GM19395 (cell line): ENCODE data around the gene IL2.

Experiments
- ATAC-seq: cut with Tn5 transposase; IDR thresholded peaks from one replicate; pipeline ENCODE4 v1.9.1; 2021; ENCODE audit warnings: mild to moderate bottlenecking, moderate library complexity; ENCODE audit not compliant: unreplicated experiment

IL2 gene

DNA sequence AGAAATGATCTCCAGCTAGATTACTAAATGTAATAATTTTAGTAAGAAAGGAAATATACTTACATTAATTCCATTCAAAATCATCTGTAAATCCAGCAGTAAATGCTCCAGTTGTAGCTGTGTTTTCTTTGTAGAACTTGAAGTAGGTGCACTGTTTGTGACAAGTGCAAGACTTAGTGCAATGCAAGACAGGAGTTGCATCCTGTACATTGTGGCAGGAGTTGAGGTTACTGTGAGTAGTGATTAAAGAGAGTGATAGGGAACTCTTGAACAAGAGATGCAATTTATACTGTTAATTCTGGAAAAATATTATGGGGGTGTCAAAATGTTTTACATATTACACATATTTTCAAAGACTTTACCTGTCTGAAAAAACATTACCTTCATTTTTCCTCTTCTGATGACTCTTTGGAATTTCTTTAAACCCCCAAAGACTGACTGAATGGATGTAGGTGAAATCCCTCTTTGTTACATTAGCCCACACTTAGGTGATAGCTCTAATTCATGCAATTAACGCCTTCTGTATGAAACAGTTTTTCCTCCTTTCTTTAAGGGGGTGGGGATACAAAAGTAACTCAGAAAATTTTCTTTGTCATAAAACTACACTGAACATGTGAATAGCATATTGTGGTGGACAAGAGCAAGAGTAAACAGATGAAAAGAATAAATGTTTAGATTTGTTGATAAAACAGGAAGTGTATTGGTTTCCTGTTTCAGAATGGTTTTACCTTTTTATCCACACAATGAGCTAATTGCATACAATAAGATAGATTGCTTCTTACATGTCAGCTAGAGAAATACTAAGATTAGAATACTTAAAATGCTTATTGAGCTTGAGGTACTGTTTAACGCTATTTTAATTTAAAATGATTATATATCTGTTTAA is at the start of gene IL2:
IL2 (minus strand) TSS at position 495 of the 886 bp plus-strand sequence; CDS start at position 210, 285 bp downstream.
- no peak for ATAC-seq

DNA sequence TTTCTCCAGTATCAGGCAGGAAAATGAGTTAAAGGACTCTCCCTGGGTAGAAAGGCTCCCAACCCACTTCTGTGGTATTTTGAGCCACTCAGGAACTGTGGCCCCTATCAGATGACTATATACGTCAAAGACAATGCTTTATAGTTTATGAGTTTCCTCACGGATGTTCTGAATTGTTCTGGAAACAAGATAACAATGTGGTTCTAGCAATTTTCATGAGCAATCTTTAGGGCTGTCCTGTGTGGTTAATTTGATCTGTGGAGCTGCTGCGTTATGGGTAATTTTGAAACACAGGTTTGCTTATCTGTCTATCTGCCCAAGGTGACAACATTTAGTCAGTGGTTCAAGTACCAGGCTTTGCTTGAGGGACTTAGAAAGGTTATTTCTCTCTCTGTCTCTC is 46.7 kb upstream of the IL2 start:
- ATAC-seq: no peak

DNA sequence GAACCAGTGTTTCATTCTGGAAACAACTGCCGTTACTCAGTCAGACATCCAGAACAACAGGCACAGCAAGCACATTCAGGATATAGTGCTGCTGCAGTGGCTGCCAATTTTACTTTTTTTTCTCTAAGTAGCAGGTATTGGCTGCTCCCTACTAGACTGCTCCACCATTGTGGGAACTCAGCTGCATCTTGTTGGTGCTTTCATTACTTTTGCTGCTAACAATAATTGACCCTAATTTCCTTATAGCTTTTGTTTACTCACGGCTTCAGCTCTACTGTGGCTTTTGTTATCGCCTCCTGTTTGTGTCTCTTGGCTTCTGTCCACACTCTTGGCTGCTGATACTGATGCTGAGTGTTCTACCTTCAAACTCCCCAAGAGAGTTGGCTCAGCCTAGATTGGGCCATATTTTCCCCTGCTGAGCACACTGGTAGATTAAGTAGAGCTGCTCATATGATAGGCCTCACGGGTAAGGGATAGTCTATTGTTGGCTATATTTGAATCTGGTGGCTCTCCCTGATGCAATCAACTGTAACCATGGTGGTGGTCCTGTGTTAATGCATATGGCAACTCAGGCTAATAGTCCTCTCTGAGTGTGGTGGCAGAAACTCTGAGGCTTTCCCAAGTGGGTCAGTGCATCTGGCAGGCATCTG is 44.5 kb upstream of the IL2 start:
- ATAC-seq: no peak

DNA sequence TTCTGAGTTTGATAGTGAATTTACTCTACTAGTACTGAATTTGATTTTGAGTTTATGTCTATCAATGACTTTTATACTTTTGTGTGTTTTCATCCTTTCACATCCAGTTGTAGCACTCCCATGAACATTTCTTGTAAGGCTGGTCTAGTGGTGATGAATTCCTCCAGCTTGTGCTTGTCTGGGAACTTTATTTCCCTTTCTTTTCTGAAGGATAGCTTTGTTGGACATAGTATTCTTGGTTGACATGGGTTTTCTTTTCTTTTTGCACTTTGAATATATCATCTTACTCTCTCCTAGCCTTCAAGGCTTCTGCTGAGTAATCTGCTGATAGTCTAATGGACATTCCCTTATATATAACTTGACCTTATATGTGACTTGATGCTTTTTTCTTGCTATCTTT is 32.5 kb upstream of the IL2 start:
- no peak for ATAC-seq

DNA sequence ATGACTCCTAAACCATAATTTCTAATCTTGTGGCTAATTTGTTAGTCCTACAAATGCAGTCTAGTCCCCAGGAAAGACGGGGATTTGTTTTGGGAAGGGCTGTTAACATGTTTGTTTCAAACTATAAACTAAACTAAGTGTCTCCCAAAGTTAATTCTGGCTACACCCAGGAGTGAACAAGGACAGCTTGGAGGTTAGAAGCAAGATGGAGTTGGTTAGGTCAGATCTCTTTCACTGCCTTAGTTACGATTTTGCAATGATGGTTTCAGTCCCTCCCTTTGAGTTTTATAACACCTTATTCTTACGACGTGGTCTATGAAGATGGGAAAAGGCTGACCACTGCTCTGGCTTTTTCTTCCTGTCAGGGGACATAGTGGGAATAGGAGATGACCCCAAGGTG is 27.0 kb upstream of the IL2 start:
- no peak for ATAC-seq

DNA sequence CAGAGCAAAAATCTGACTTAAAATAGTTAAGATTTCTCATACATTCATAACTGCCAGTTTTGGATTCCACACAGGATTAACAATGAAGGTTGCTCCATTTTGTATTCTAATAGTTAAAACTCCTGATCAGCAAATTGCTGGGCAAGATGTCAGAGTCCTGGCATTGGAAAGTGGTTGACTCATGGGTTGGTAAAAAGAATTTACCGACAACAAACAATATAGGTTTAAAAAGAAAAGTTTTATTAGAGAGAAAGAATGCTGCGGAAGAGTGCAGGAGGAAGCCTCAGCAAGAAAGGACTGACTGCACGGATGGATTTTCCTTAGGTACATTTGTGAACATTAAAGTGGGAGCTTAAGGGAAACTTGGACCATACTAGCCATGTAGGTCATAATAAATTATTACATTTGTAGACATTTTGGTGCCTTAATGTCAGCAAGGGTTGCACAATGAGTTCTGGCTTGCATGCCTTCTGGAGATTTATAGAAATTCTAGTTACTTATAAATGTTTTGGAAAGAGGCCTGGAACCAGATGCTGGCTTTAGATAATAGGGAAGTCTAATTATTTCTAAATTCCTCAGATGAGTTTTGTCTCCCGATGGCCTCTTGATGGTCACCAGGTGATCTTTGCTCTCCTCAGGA is 25.4 kb upstream of the IL2 start:
- no peak for ATAC-seq

GRCh38 chr4:122480655-122481487 is 24.3 kb upstream of the IL2 start:
- ATAC-seq: no peak

DNA sequence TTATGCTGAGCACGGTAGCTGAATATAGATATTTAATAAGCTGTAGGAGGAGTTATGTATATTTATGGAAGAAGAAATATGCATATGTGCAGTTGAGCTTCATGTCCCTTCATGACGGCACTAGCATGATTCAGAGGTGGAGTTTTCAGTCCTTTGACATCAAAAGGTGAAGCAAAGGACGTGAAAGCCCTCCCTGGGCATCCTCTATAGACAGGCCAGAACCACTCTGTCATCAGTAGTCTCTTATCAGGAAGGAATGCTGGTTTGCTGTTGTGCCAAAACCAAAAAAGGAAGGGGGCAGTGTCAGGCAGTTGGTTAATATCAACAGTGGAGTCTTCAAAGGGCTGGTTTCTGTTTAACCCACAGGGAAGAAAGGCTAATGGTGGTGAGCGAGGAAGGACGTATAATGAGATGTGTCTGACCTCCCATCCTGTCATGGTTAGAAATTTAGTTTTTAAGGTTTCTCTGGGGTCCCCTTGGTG is 23.5 kb upstream of the IL2 start:
- ATAC-seq: no peak

DNA sequence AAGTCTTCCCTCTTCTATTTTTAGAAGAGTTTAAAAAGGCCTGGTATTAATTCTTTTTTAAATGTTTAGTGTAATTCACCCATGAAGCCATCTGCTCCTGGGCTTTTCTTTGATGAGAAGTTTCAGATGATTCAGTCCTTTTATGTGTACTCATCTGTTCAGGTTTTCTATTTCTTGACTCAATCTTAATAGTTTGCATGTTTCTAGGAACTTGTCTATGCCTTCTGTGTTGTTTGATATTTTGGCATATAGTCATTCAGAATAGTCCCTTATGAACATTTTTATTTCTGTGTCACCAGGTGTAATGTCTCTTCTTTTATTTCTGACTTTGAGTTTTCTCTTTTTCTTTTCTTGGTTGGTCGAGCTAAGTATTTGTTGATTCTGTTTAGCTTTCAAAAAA is 20.2 kb upstream of the IL2 start:
- no peak for ATAC-seq

DNA sequence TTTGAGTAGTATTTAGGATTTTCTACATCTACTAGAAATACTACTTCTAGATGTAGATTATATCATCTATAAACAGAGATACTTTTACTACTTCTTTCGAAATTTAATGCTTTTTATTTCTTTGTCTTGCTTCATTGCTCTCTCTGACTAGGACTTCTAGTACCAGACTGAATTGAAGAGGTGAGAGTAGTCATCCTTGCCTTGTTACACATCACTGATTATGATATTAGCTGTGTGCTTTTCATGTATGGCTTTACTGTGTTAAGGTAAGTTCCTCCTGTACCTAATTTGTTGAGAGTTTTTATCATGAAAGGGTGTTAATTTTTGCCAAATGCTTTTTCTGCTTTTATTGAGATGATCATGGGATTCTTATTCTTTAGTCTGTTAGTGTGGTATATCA is 19.6 kb upstream of the IL2 start:
- no peak for ATAC-seq

DNA sequence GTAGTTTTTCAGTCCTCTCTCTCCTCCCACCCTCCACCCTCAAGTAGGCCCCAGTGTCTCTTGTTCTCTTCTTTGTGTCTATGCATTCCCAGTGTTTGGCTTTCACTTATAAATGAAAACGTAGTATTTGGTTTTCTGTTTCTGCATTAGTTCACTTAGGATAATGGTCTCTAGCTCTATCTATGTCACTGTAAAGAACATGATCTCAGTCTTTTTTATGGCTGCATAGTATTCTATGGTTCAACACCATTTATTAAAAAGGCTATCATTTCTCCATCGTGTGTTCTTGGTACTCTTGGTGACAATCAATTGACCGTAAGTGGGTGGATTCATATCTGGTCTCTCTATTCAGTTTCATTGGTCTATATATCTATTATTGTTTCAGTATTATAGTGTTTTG is 18.7 kb upstream of the IL2 start:
- ATAC-seq: no peak

- ATAC-seq: no peak
Observed at GRCh38 chr4:122469457-122469856, 12.9 kb upstream of the IL2 start.

GRCh38 chr4:122458625-122459024 is 2.1 kb upstream of the IL2 start:
- ATAC-seq: peak; percentile 88

GRCh38 chr4:122453384-122453995 is 3.0 kb downstream of the IL2 start:
- no peak for ATAC-seq

DNA sequence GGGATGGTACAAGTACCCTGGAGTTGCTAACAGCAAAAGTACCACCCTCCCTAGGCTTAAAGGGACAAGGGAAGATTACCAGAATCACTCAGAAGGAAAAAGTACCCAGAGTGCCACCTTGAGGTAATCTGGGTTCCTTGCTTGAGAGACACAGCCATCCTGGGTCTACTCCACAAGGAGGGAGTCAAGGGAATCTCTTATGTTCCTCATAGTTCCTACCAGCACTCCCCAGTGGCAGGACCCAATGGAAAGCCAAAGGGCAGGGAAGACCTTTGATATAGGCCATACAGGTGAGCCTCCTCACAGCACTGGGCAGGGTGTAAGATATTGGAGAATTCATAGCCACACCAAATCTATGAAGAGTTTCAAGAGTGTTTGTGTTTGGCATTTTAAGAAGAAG is 5.7 kb downstream of the IL2 start:
- no peak for ATAC-seq

GRCh38 chr4:122434285-122434684 is 22.2 kb downstream of the IL2 start:
- no peak for ATAC-seq

DNA sequence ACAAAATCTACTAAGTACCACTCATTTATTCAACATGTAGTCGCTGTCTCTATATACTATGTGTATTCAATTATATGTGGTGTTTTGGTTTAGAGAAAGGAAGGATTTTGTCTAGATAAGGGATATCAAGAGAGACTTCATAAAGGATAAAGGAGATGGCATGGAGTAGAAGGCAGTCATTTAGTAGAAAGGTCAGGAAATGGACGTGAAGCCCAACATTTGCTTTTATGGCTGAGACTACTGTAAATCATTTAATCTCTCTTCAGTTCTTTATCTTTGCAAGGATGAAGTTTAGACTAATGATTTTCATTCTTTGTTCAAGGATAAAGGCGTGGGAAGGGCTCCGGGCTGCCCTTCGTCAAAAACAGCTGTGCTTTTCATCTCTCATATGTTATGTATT is 25.2 kb downstream of the IL2 start:
- ATAC-seq: no peak

GRCh38 chr4:122423246-122423645 is 33.3 kb downstream of the IL2 start:
- no peak for ATAC-seq

DNA sequence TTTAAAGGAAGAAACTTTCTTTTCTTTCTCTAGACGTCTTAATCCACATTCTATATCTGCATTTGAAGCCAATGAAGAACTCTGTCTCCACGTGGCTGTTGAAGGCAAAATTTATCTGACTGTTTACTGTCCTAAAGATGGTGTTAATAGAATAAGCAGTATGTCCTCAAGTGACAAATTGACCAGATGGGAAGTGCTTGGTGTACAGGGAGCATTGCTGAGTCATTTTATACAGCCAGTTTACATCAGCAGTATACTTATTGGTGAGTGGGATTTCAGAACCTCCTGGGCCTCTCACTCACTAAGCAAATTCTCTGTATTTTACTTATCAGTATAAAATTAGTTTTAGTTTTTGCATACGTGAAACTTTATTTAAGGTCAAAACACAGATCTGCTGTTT is 44.0 kb downstream of the IL2 start:
- peak; percentile 80 for ATAC-seq

DNA sequence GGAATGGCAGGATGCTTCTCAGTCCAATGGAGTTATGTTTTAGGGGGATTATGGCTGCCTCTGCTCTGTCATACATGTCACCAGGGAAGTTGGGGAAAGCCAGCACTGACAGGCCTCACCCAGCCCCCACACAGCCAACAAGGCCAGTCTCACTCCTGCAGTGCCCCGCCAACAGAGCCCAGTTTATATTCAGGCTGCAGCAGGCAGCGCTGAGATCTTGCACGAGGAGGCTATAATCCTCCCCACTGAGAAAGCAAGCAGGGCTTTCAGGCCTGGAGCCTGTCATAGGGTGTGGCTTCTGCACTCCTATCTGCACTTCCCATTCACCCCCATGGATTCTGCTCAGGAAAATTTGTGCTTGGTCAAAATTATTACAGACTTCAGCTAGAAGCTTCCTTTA is 52.7 kb downstream of the IL2 start:
- ATAC-seq: no peak
